COR-L47 (cell line): Measurements from ENCODE around the gene GPC2.
A peak's percentile ranks its signal among the peaks of the same experiment; 100 is the strongest.
"Not testable (repeated sequence)": the region's sequence is repeated elsewhere in the genome, so short reads cannot be mapped to it uniquely, and the experiment has no call there.

Source experiments
- DNase-seq: peaks from one replicate; lab custom pipeline; 2025; lab: John Stamatoyannopoulos, UW

GPC2 gene

GRCh38 chr7:100177045-100178001, at the start of gene GPC2, which contains the start of gene STAG3:
GPC2 (minus strand) TSS chr7:100177381; CDS start chr7:100177199, 182 bp downstream.
STAG3 (plus strand) TSS chr7:100177918; CDS start chr7:100180557, 2,639 bp downstream.
- DNase-seq, result peak; percentile 94

GRCh38 chr7:100224891-100225290, 47.7 kb upstream of the GPC2 start:
- DNase-seq, result not testable (repeated sequence)

GRCh38 chr7:100223376-100223927, 46.3 kb upstream of the GPC2 start:
- DNase-seq, result not testable (repeated sequence)

GRCh38 chr7:100222445-100223132, 45.4 kb upstream of the GPC2 start:
- no peak for DNase-seq

GRCh38 chr7:100221767-100222444, 44.7 kb upstream of the GPC2 start:
- no peak for DNase-seq

- DNase-seq, result no peak
Measured at GRCh38 chr7:100221231-100221718, 44.1 kb upstream of the GPC2 start.

- DNase-seq, result no peak
Measured at GRCh38 chr7:100220586-100221230, 43.5 kb upstream of the GPC2 start.

- DNase-seq, result not testable (repeated sequence)
Measured at GRCh38 chr7:100219801-100220585, 42.8 kb upstream of the GPC2 start, which contains the start of gene PVRIG. PVRIG (plus strand) TSS chr7:100219949; CDS start chr7:100219971, 22 bp downstream.

GRCh38 chr7:100219271-100219737, 42.1 kb upstream of the GPC2 start:
- no peak for DNase-seq

GRCh38 chr7:100217934-100218333, 40.8 kb upstream of the GPC2 start:
- DNase-seq, result peak; percentile 61

GRCh38 chr7:100215895-100216294, 38.7 kb upstream of the GPC2 start:
- DNase-seq, result no peak

- not testable (repeated sequence) for DNase-seq
Measured at GRCh38 chr7:100214356-100214755, 37.2 kb upstream of the GPC2 start.

GRCh38 chr7:100213672-100214071, 36.5 kb upstream of the GPC2 start:
- no peak for DNase-seq

GRCh38 chr7:100212631-100213286, 35.6 kb upstream of the GPC2 start:
- DNase-seq, result no peak

GRCh38 chr7:100211342-100211780, 34.2 kb upstream of the GPC2 start:
- DNase-seq, result no peak

GRCh38 chr7:100210805-100211204, 33.6 kb upstream of the GPC2 start:
- DNase-seq, result no peak

- DNase-seq, result no peak
Measured at GRCh38 chr7:100209493-100209892, 32.3 kb upstream of the GPC2 start.

- DNase-seq, result no peak
Measured at GRCh38 chr7:100208911-100209408, 31.8 kb upstream of the GPC2 start.

- DNase-seq, result no peak
Measured at GRCh38 chr7:100204454-100204853, 27.3 kb upstream of the GPC2 start.
